HG03565 (cell line): Measurements from ENCODE around the gene MBIP.

ENCODE experiments used
- ATAC-seq: cut with Tn5 transposase; IDR thresholded peaks from one replicate; pipeline ENCODE4 v1.9.1; 2021; ENCODE audit warnings: mild to moderate bottlenecking, moderate library complexity; ENCODE audit not compliant: unreplicated experiment

The MBIP gene

GRCh38 chr14:36315159-36315853 is 5.1 kb downstream of the MBIP start:
- peak; percentile 67 for ATAC-seq

DNA sequence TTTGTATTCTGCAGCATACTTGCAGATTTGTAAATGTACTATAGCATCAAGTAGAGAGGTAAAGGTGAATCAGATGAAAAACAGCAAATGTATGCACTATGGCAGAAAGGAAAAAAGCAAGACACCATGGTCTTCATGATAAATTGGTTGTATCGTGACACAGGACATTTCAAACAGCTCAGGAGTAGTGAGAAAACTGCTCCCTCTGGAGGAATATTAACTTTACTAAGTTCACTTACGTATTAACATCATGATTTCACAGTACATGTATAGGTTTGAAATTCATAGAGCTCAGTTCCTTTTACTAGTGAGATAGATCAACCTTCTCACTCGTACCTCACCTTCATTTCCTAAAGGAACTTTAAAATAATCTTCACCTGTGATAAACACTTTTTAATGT is 6.5 kb downstream of the MBIP start:
- ATAC-seq = no peak

DNA sequence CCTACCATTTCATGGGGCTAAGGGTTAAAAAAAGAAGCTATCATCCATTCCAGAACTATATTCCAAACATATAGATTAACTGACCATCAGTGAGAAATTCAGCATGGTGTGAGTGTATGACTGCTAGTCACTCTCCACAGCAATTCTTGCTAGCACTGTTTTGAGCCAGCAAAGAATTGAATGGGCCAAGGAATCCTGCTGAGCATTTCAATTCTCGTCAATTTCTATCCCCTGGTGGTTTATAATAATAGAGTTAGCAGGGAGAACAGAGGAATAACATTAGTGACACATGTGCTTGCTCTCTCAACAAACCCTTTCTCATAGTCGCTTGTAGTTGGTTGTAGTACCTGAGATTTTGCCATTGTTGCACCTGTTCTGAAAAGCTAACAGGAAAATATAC is 7.2 kb downstream of the MBIP start:
- ATAC-seq = no peak

DNA sequence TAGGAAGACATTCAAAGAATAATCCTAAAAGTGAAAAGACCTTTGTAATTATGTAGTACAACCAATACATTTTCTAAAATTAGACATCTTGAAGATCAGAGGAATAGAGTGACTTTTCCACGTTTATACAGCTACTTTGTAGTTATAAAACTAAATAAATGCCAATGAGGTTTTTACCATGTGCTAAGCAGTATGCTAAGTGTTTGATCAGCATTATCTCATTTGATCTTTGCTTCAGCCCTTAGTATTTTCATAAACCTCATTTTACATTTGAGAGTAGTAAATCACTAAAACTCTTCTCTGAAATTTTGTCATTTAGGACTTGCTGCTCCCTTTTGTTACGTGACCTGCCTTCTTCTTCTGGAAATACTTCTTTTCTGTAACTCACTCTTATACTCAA is 13.6 kb downstream of the MBIP start:
- no peak for ATAC-seq

DNA sequence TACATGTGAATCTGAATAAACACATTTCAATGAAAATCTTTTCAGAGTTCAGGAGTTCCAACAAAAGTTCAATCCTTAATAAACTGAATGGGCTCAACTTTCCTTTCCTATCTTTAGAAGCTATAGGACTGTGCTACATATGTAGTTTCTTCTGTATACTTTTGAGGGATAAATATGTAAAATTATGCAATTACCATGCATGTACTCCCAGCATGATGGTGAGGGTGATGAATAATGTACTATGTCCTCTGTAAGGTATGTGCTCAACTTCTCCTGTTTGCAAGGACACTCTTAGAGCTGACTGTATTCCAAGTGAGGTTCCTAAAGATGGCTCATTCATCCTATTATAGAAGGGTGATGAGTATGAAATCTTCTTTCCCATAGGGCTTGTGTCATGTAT is 15.5 kb downstream of the MBIP start:
- no peak for ATAC-seq

DNA sequence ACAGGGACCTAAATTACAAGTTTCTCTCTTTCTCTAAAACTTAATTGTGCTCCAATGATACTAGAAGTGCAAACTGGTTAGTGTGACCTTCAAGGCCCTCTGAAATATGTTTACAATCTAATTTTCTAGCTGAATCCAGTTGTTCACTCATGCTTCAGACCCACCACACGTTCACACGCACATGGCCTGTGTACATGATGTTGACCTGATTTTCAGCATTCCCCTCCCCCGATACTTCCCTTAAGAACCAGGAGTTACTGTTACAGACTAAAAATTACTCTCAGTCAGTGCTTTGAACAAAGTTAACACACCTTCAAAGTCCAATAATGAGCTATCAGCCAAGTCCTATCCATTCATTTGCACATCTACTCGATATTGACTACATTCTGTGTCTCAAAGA is 16.5 kb downstream of the MBIP start:
- no peak for ATAC-seq

DNA sequence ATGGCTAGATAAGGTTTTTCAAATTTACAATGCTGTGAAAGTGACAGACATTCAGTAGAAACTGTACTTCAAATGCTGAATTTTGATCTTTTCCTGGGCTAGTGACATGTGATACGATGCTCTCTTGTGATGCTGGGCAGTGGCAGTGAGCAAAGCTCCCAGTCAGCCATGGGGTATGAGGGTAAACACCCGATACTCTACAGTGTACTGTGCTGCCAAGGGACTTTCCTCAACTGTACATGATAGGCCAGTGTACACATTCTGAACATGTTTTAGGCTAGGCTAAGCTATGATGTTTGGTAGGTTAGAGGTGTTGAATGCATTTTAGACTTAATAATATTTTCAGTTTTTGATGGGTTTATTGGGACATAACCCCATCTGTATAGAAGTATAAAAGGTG is 17.6 kb downstream of the MBIP start:
- ATAC-seq = no peak

DNA sequence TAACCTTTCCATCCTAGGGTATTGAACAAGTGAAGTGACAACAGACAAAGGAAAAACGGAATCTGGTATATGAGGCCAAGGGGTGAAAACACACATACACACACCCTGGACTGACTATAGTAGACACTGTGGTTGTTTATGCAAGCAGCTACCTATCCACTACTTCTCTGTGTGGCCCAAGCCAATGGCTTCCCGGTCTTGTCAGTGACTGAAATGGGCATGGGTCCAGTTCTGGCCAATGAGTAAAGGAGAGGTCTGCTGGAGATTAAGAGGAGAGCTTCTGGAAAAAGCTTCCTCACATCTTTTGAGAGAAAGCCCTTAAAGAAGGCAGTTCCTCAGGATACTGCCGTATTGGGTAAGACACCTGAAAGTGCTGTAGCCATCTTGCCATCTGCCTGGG is 19.3 kb downstream of the MBIP start:
- ATAC-seq = no peak

DNA sequence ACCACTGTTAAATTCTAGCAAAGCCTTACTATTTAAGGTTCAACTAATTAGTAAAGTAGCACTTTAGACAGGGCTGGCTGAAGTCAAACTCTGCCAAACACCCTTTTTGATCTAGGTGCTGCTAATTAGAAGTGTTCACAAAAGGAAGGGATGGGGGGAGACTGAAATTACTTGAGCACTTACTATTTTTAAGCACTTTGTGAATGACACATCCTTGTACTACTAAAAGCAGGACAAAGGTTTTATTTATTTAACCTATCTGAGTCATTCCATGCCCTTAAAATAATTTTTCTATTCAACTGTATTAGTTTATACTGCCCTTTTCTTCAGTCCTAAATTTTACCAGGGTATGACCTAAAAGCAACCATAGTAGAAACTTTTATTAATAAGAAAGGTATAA is 20.1 kb downstream of the MBIP start:
- no peak for ATAC-seq

DNA sequence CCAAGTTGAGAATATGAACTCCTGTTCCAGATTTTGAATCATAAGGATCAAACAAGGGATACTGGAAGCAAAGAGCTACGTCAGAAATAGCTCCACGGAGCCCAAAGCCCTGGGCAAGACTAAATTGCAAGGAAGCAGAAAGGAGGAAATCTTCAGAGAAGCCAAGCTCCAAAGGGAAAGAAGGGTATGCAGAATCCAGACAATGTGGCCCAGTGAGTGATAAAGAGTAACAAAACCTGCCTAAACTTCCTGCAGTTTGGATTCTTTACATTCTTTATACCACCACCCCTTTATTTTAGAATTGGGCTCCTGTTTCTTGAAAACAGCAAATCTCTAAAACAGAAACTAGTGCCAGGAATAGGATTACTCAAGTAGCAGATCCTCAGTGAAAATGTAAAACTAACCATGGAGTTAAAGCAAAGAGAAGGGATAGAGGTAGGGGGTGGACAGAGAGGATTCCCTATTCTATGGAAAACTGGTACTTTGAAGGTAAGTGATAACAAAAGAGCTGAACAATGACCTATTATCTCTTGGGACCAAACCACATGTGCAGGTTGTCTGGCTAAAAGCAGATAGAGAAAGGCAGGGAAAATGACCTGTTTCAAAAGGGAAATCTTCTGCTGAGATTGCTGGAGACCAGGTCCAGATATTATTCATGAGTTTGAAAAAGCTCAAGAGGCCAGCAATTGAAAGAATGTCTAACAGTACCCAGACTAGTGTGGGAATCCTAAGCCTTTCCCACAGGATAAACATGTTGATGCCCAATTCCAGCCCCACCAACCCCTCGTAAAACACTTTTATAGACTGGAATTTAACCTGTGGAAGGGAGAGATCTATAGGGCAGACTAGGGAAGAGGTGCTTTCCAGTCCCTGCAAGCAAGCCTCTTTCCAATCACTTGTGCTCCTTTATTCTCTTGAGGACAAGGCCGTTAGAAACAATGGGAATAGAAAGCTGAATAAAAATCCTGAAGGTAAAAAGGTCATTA is 24.5 kb downstream of the MBIP start:
- no peak for ATAC-seq

DNA sequence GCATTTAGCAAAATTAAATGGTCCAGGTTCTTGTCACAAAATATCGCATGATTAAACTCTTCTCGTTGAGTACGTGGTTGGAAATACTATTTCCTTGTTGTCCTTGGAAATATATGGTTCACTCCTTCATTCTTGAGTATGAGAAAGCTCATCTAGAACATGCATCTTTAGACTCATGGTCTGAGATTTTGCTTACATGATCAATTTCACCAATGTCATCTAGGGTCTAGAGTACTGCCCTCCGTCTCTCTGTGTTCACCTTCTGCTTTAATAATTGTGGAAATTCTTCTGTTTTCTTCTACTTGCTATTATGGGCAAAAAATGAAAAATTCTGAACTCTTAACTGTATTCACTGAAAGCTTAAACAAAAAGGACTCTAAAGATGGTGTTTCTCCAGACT is 25.9 kb downstream of the MBIP start:
- no peak for ATAC-seq

GRCh38 chr14:36293824-36294223 is 26.6 kb downstream of the MBIP start:
- ATAC-seq = no peak

DNA sequence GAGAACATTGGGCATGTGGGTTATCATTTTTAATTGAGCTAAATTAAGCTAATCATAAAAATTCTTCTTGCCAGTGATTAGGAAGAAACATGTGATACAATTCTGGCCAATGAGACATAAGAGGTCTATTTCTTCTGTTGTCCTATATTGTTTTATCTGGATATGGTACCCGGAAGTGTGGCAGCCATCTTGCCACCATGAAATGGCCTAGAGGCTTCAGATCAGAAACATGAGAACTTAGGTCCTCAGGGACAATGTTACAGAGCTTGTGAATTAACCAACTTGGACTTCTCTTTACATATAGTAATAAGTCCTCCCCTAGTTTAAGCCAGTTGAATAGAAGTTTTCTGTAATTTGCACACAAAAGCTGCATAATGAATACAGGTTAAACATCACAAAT is 30.5 kb downstream of the MBIP start:
- no peak for ATAC-seq

DNA sequence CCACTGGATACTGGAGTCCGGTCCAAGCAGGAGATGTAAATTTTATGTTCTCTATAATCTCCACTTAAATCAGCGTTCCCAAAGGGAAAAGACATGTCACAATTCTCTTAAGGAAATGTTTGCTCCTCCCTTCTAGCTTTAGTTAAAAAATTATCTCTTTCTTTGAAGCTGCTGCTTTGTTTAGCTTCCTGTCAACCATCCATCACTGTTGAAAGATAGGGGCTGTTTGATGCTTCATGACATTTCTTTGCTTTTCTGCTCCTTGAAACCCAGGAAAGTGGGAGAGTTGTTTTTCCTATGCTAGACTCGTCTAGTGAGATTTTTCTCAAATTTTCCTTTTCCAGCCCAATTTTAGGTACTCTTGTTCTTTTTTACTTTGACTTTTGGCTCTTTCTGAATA is 31.9 kb downstream of the MBIP start:
- ATAC-seq = no peak

- no peak for ATAC-seq
These were observed 35.4 kb downstream of the MBIP start for GRCh38 chr14:36284971-36285595.

GRCh38 chr14:36281309-36281708 is 39.1 kb downstream of the MBIP start:
- ATAC-seq = no peak

- ATAC-seq = no peak
These were observed 40.9 kb downstream of the MBIP start for GRCh38 chr14:36279306-36280190.

- no peak for ATAC-seq
These were observed 44.7 kb downstream of the MBIP start for GRCh38 chr14:36275741-36276140.

GRCh38 chr14:36271939-36272907 is 48.2 kb downstream of the MBIP start:
- no peak for ATAC-seq

DNA sequence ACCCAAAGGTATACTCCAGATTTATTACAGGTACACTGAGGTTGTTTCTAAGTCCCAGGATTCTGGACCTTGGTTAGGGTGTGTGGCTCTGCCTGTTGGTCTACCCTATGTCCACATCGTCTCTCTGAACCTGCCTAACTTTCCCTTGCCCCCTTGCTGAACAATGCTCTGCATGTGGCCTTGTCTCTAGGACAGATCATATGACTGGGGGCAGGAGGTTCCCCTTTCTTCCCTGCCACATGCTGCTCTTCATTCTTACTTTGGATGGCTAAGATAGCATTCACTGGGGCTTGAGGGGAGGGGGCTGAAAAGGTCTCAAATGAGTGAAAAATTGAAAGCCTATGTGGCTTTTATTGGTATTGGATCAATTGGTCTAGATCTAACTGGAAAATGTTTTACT is 49.2 kb downstream of the MBIP start:
- ATAC-seq = no peak
